ENCODE data around the gene DNAJC6.

DNAJC6 gene

DNA sequence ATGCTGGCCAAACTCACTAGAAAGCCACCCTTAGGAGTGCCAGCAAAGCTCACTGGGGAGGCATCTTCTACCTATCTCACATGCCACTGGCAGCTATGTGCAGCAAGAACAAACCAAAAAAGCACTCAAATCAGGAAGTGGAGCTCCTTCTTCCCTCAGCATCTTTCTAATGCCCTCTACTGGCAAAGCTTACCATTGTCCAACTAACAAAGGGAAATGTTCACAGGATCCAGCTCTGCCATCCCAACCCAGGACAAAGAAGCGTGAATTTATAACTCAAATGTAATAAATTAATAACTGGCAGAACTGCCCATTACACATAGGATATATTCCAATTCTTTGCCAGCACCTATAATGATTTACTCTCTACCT lies 150.0 kb downstream of the DNAJC6 start:
- H3K27me3 ChIP-seq (ENCODE audit: insufficient read depth, low read length): no peaks in the 10 kb centered on the region
- no peaks in the 10 kb centered on the region for H3K9me3 ChIP-seq (ENCODE audit: low read length)
- H3K4me3 ChIP-seq (ENCODE audit: low read length): no peak overlapping the region
- no peak overlapping the region for H2AFZ ChIP-seq (ENCODE audit: low read depth, low read length)
- no peaks in the 10 kb centered on the region for H3K36me3 ChIP-seq (ENCODE audit: insufficient read depth, low read length)
- no peaks in the 10 kb centered on the region for H3K4me1 ChIP-seq (ENCODE audit: insufficient read depth, low read length)

Data from neuron (in vitro differentiated cells).